NCI-H1048 (cell line): ENCODE measurements around the gene HPCAL1.

Source experiments
- DNase-seq: peaks from one replicate; lab custom pipeline; 2025; lab: John Stamatoyannopoulos, UW

Gene HPCAL1

DNA sequence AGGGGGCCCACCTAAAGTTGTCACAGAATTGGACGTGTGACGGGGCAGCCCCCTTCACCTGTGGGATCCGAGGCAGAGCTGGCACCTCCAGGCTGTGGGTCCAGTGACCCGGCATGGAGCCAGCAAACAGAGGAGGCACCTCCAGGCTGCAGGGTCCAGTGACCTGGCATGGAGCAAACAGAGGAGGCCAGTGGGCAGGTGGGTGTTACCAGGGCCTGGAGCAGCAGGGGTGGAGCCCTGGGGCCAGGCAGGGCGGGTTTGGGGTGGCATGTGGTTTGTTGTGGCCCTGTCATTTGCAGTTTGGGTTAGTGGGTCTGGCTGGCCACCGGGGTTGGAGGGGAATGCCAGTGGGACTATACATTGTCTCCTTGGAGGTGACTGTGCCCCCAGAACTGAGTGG lies 68.2 kb downstream of the HPCAL1 start:
- no peak for DNase-seq

DNA sequence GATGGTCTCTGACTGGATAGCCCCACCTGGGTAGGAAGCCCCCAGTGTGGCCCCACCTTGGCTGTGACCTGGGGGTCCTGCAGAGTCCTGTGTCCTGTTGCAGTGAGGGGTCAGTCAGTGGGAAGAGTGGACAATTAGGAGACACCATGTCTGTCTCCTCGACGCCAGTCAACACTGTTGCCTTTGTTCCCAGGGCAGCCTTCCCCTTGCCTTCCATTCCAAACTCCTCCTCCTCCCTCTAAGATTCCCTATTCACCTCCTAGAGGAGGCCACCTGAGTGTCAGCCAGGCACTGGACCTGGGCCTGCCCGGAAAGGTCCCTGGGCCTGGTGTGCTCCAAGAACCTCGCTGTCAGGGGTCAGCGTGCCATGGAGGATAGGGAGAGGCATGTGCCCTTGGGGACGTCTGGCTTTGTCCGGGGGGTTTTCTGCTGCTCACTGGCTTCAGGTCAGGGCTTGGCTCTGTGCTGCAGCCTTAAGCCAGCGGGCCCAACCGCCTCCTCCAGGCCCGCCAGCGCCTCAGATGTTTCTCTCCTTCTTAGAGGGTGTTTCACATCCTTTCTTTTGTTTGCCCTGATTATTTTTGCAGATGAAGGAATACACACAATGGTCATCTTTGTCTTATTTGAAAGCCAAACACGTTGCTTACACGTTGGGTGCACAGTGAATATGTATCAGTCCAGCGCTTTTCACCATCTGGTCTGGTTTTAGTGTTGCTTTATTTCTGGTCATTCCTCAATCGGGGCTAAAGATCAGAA lies 68.9 kb downstream of the HPCAL1 start:
- no peak for DNase-seq

DNA sequence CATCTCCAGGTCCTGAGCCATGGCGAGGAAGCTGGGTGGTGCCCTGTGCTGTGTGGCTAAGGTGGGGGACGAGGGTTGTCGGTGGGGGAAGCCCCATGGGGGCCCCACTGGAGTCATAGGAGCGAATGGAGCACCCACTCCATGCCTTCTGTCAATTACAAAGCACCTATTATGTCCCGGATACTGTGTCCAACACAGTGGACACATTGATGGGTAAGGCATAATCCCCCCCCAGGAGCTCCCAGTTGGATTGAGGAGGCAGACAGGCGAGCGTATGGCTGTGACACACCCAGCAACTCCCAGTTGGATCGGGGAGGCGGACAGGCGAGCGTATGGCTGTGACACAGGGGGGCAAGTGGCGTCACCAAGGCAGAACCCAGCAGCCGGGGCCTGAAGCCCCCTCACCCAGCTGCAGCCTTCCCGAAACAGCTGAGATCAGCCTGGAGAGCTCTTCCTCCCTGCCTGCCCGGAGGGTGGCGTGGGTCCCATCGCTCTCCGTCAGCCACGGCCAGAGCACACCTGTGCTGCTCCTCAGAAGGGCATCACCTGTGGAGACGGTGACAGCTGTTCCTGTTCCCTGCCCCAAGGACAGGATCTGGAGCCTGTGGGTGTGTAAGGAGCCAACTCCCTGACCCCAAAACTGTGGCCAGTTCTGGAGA lies 69.6 kb downstream of the HPCAL1 start:
- no peak for DNase-seq

DNA sequence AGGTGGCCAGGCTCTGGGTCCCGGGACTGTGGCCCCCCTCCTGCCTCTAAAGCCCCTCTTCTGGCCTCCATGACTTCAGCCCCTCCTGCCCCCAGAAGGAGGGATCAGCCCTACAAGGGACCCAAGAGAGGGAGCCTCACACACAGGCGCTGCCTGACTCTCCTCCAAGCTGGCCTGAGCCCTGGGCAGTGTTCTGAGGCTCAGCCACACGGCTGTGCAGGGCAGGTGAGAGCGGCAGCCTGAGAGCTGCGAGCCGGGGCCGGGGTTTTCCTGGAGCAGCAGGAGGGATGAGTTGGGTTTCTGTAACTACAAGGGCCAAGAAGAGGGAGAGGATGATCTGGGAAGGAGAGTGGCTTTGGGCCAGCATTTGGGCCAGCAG lies 70.1 kb downstream of the HPCAL1 start:
- DNase-seq = no peak

DNA sequence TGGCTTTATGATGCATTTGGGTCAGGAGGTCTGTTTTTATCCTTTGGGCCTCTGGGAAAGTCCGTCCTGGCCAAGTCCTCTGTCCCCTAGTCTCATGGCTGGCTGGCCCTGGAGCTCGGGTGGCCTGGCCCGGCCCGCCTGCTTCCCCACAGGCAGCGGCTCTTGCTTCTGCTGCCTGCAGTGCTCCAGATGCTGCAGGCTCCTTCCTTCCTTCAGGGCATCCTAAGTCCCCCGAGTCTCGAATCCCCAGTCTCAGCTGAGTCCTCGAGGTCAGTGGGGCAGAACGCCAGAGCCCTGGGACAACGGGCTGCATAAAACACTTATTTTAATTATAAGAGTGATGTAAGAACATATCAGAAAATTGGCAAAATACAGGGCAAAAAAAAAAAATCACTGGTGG lies 71.2 kb downstream of the HPCAL1 start:
- DNase-seq = no peak

DNA sequence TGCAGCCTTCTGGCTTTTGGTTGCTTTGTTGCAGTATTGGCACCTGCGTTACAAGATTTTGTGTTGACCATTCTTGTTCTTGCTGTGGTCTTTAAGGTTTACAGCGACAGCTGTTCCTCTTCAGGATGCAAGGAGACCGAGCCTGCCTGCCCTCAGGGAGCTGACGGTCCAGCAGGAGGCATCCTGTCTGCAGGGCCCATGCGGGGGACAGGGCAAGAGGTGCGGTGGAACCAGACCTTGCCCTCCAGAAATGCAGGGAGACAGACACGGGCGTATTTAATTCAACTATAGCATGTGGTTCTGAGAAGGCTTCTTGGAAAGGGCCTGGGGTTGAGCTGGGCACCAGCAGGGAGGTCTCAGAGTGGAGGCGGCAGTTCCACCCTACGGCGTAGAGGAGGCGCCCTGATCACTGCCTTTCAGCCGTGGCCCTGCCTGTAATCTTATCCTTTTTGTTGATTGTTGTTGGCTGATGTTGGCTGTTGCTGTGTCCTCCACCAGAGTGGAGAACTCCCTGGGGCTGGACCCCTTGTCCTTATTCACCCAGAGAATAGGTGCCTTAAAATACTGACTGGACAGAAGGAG lies 71.7 kb downstream of the HPCAL1 start:
- no peak for DNase-seq

DNA sequence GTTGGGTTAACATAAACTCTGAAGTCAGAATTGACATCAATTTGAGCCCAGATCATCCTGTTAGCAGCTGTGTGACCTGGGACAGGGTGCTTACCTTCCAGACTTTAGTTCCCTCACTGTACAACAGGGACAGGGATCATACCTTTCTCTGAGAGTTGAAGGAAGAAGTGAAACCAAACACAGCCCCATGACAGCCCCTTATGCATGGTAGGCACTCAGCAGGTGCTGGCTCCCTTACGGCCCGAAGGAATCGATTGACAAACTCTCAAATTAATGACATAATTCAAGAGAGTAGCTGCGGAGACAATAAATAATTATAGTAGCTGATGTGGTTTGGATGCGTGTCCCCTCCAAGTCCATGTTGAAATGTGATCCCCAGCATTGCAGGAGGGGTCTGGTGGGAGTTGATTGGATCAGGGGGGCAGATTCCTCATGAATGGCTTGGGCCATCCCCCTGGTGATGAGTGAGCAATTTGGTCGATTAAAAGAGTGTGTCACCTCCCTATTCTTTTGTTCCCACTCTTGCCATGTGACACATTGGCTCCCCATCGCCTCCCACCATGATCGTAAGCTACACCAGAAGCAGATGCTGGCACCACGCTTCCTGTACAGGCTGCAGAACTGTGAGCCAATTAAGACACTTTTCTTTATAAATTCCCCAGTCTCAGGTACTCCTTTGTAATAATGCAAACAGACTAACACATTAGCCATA lies 73.0 kb downstream of the HPCAL1 start:
- no peak for DNase-seq

DNA sequence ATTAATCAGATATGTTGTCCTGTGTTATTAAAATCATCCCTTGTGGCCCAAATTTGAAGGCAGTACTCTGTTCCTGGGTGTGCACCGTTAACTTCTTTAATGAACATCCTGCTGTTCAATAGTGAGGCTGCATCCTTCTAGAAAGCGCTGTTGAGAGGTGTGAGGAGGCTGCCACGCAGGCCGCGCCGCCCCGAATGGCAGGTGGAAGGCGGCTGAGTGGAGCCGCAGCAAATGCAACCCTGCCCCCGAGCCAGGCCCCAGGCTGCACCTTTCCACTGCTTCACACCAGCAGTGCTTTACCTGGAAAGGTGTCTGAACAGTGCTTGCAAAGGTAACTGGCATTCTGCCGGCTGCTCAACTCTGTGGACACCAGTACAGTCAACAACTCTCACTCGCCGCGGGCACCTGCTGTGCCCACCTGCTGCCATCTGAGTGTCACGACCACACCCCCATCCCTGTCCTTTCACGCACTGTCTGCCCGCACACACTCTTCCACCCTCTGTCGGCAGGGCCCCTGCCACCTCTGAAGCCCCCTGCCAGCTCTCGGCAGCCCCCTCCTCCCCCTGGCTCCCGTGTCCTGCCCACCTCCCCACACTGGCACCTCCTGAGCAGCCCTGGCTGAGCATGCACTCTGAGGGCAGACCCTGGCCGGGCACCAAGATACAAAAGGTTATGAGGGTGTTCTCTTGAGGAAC lies 74.5 kb downstream of the HPCAL1 start:
- no peak for DNase-seq

DNA sequence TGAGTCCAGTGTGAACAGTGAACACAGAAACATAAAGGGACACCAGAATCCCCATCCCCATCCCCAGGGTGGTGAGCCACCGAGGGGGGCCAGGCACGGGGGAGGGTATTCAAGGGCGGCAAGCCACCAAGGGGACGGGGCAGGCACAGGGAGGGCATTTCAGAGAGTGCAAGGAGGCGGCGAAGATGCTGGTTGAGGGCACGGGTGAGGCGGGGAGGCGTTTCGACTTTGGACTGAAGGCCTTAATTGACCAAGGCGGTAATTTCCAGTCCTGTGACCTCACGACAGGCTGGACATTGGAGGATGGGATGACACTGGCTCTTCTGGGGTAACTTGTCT lies 75.0 kb downstream of the HPCAL1 start:
- no peak for DNase-seq

DNA sequence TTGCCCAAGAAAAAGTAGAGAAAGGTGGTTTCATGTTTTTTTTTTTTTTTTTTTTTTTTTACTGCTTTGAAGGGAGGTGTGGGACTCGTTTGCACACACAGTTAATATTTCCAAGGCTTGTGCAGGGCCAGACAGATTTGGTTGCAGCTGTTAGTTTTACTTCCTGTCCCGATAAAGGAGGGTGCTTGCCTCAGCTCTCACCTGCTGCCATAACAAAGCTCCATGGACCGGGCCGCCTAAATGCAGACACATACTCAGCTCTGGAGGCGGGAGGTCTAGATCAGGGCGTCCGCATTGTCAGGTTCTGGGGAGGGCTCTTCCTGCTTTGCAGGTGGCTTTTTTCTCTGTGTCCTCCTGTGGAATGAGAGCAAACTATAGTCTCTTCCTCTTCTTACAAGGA lies 75.5 kb downstream of the HPCAL1 start:
- DNase-seq = no peak

DNA sequence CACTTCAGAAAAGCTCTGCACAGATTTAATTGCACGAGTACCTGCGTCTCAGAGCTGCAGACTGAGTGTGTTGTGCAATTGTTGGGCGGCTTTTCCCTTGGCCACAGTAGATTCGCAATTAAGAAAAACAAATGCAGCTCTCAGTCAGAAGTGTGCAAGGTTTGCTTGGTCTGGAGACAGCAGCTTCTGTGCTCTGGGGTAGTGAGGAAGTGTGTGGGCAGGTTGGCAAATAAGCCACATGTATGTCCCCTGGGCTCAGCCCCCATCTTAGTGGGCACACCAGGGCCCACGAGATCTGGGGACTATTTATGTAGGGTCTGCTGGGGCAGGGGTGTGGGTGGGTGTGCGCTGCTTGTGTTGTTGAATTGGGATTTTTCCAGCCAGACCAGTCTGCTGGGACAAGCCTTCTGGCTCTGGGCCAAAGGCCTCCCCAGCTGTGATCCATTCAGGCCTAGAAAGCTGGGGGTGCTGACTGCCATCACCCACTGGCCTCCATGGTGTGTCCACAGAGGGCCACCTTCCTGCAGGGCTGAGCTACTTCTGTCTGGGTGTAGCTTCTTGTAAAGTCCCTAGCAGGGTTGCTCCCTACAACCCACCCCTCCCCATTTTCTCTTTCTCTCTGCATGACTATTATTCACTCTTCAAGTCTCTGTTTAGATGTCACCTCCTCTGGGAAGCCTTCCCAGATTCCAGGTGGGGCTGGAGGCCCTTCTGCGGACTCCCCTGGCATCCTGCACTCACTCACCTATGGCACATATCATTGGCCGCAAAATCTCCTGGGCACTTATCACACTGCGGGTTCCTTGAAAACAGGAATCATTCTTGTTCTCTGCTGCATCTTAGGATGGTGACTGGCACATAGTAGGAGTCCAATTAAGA lies 77.6 kb downstream of the HPCAL1 start:
- DNase-seq = no peak

DNA sequence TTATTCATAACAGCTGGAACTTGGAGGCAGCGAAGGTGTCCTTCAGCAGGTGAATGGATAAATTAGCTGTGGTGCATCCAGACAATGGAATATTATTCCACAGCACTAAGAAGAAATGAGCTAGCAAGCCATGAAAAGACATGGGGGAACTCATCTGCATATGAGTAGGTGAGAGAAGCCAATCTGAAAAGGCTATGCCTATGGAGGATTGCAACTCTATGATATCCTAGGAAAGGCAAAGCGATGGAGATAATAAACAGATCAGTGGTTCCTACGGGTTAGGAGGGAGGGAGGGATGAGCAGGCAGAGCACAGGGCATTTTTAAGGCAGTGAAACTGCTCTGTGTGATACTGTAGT lies 79.3 kb downstream of the HPCAL1 start:
- no peak for DNase-seq

DNA sequence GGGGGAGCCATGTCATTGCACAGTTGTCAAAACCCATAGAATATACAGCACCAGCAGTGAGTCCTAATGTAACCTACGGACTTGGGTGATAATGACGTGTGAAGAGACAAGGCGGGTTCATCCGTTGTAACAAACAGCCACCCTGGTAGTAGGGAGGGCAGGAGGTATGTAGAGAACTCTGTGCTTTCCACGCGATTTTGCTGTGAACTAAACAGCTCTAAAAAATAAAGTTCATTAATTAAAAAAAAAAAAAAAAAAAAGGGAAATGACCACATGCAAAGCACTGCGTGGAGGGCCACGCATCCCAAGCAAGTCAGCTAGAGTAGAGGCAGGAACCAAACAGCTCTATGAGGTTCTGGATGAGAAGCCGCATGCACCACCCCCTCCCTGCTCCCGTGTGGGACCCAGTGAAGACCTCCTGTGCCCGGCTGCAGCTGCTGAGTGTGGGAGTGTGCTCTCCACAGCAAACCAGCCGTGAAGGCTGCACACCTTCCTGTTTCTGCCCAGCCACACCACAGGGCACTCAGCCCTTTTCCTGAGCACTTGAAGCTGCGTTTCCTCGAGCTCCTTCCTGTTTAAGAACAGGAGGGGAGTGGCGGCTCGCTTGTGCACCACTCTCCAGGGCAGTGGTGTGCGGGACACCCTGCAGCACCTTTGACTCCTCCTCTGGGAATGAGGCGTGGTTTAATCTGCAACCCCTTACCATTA lies 79.8 kb downstream of the HPCAL1 start:
- no peak for DNase-seq

DNA sequence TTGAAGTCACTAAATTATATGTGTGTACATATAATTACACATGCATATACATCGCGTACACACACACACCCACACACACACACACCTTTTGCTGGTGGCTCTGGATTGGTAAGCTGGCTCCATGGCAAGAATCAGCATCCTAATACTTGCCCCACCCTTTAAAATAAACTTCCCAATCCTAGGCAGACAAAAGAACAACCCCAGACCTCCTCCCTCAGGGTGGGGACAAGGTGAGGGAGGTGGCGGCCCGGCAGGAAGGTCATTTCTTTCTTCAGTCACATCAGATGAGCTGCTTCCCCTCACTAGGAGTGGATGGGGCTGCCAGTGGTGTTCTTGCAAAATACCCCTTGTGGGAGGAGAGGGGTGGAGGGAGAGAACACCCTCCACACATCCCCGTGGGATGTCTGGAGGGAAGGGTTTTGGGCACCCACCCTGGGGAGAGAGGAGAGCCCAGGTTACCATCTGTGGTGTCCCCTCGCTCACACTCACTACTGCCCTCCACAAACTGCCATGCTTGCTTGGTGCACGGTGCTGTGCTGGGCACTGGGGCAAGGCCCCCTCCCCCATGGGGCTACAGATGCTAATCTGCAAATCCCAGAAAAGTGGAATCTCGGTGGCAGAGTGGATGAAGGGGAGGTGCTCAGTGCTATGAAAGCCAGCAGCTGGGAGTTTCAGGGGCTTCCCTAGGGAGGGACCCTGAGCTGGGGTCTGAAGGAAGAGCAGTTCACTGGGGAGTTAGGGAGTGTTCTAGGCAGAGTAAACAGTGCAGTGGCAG lies 81.4 kb downstream of the HPCAL1 start:
- DNase-seq = no peak

DNA sequence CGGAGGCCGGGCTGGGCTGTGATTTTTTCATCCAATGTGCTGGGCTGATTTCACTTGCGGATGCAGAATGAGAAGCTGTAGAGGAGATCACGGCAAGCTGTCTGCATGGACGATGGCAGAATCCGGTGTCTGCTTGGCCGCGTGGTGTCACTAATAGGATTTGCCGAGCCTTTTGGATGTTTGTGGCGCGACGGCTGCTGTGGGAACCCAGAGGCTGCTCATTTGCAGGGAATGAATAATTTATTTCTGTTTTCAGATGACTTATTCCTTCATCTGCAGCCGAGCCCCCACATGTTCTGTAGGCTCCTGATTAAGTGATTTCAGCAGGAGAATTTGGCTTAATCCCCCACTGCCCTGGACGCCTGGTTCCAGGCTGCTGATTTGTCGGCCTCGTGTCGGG lies 82.8 kb downstream of the HPCAL1 start:
- no peak for DNase-seq

DNA sequence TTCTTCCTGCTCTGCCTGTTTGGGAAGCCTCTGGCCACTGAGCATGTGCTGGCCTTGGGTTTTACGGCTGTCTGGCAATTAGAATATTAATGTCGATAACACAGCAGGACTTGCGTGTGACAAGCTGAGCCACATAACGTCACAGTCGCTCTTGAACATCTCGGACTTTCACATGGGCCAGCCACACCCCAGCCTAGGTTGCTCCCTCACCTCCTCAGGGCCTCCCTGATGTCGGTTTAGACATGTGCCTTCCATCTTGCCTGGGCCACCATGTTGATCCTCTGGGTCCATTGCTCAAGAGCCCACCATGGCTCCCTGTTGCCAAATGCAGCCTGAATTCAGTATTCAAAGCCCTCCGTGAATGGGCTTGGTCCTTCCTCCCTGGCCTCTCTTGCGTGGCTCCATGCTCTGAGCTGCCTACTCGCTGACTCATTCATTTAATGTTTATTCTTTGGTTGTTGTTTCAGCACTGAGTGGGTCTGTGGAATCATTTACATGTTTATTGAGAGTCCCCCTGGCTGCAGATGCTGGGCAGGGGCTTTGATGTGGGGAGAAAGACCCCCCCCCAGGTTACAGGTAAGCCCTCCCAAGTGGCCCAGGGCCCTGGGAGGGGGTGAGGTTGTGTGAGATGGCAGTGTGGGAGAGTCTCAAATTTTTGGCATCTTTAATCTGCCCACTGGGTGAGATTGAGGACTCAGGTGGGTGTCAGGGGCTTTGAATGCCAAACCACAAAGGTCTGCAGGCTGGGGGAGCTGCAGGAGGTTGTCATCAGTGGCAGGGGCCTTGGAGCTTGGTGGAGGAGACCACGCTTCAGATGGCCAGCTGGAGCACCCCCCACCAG lies 83.4 kb downstream of the HPCAL1 start:
- DNase-seq = no peak

DNA sequence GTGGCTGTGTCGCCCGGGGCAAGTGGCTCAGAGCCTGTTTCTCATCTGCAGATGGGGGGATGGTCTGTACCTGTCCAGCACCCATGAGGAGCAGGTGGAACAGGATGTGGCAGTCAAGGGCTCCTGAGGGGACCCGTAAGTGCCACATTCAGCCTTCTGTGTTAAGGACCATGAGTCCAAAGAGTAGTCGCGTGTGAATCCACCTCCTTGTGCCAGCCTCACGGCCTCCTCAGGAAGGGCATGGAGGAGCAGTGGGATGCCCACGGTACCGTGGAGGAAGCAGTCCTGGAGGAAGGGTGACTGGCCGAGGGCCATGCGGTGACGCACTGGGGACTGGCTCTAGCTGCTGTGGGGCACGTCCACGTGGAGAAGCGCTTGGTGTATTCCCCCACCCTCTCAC lies 84.3 kb downstream of the HPCAL1 start:
- no peak for DNase-seq

DNA sequence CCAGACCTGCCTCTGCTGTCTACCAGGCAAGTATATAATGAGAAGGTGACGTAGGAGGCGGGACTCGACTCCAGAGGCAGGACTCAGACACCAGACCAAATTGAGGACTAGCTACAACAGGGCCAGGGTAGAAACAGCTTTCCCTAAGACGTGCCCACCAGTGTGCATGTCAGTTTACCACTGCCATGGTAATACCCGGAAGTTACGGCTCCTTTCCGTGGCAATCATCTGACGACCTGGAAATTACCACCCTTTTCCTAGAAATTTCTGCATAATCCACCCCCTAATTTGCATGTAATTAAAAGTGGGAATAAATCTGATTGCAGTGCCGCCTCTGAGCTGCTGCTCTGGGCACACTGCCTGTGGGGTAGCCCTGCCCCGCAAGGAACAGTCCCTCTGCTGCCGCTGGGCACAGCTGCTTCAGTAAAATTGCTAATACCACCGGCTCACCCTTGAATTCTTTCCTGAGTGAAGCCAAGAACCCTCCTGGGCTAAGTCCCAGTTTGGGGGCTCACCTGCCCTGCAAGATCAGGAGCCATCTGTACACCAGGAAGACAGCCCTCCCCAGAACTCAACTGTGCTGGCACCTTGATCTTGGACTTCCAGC lies 86.4 kb downstream of the HPCAL1 start:
- no peak for DNase-seq

DNA sequence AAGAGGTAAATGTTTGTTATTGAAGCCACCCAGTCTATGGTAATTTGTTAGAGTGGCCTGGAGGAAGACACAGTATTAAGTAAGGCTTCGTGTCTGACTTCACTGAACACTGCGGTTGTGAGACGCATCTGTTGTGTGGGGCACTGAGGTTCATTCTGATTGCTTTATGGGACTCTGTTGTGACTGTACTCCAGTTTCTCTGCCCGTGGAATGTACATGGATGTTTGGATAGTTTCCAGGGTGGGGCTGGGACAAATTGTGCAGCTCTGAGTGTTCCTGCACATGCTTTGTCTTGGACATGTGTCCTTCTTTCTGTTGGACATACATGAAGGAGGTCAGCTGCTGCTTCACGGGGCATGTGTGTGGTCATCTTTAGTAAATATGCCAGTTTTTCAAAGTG lies 86.9 kb downstream of the HPCAL1 start:
- DNase-seq = no peak
